HEK293 (cell line): ENCODE measurements around the gene CPN1.

Source experiments
- CTCF ChIA-PET: fragments of 350-600 bp; formaldehyde crosslinking; extraction: SDS; loops from one replicate; lab custom pipeline; 2021; ENCODE audit warnings: antibody characterized with exemption; lab: Yijun Ruan, JAX
- POLR2A ChIA-PET: fragments of 300-600 bp; formaldehyde crosslinking; extraction: SDS; loops from one replicate; lab custom pipeline; 2020; ENCODE audit warnings: antibody characterized with exemption, inconsistent platforms; lab: Yijun Ruan, JAX
- H3K27ac ChIP-seq: fragments of 200-500 bp; sonication (Bioruptor generic); 2 replicates; pipeline ENCODE4 v1.5.1; 2014; ENCODE audit warnings: low read depth, low read length, control low read depth, inconsistent platforms; ENCODE audit errors: extremely low read depth
- H3K36me3 ChIP-seq, 2 experiments: fragments of 200-500 bp in 1 of 2; sonication (Bioruptor generic) in 1 of 2; 1 replicate in 1 of 2; 2 replicates in 1 of 2; pipeline ENCODE4 v1.5.1; 2014 to 2017; ENCODE audit warnings: inconsistent platforms in 2 of 2, low read length in 2 of 2; ENCODE audit not compliant: control insufficient read depth in 2 of 2, insufficient read depth in 1 of 2
- H3K4me1 ChIP-seq: fragments of 200-500 bp; sonication (Bioruptor generic); 2 replicates; pipeline ENCODE4 v1.5.1; 2014; ENCODE audit warnings: mild to moderate bottlenecking, low read length, inconsistent platforms; ENCODE audit not compliant: control insufficient read depth, insufficient read depth
- H3K4me3 ChIP-seq: 2 replicates; pipeline ENCODE4 v1.5.1; 2011; ENCODE audit warnings: low read depth, mild to moderate bottlenecking, control low read depth, low read length, moderate library complexity
- H3K9me3 ChIP-seq: fragments of 200-500 bp; sonication (Bioruptor generic); 2 replicates; pipeline ENCODE4 v1.5.1; 2014; ENCODE audit warnings: low read depth, low read length, inconsistent platforms; ENCODE audit not compliant: control insufficient read depth, insufficient read depth
- ATF2 ChIP-seq: fragments of 450-650 bp; formaldehyde crosslinking; IDR thresholded peaks from 2 replicates; pipeline ENCODE4 v1.5.1; 2016; ENCODE audit warnings: missing biosample characterization, missing genetic modification characterization, low read depth
- CTCF ChIP-seq: fragments of 450-650 bp; formaldehyde crosslinking; IDR thresholded peaks from 2 replicates; pipeline ENCODE4 v1.5.1; 2016; ENCODE audit warnings: missing biosample characterization, missing genetic modification characterization
- GLIS1 ChIP-seq: fragments of 450-650 bp; formaldehyde crosslinking; IDR thresholded peaks from 2 replicates; pipeline ENCODE4 v1.5.1; 2016; ENCODE audit warnings: missing biosample characterization, missing genetic modification characterization
- HOXA7 ChIP-seq: sonication (generic); formaldehyde crosslinking; IDR thresholded peaks from 2 replicates; pipeline ENCODE4 v1.8.1; 2022; ENCODE audit warnings: missing genetic modification reagents, borderline replicate concordance
- HOXC10 ChIP-seq: sonication (generic); formaldehyde crosslinking; IDR thresholded peaks from 2 replicates; pipeline ENCODE4 v1.8.1; 2023; ENCODE audit warnings: mild to moderate bottlenecking, missing genetic modification reagents
- HOXD13 ChIP-seq: sonication (generic); formaldehyde crosslinking; IDR thresholded peaks from 2 replicates; pipeline ENCODE4 v1.8.0; 2022; ENCODE audit warnings: missing genetic modification reagents, borderline replicate concordance
- OVOL3 ChIP-seq: fragments of 450-650 bp; formaldehyde crosslinking; IDR thresholded peaks from 2 replicates; pipeline ENCODE4 v1.5.1; 2016; ENCODE audit warnings: missing biosample characterization, missing genetic modification characterization
- REST ChIP-seq: fragments of 450-650 bp; formaldehyde crosslinking; IDR thresholded peaks from 2 replicates; pipeline ENCODE4 v1.5.1; 2016; ENCODE audit warnings: missing biosample characterization, missing genetic modification characterization
- TRIM28 ChIP-seq: IDR thresholded peaks from 2 replicates; pipeline ENCODE4 v1.6.1; 2011; ENCODE audit warnings: low read length, control low read depth, borderline replicate concordance
- WT1 ChIP-seq: fragments of 450-650 bp; formaldehyde crosslinking; IDR thresholded peaks from 2 replicates; pipeline ENCODE4 v1.5.1; 2016; ENCODE audit warnings: missing biosample characterization, missing genetic modification characterization
- ZBTB21 ChIP-seq: fragments of 450-650 bp; formaldehyde crosslinking; IDR thresholded peaks from 2 replicates; pipeline ENCODE4 v1.5.1; 2017; ENCODE audit warnings: missing biosample characterization, missing genetic modification characterization
- ZIC2 ChIP-seq: fragments of 450-650 bp; formaldehyde crosslinking; IDR thresholded peaks from 2 replicates; pipeline ENCODE4 v1.5.1; 2016; ENCODE audit warnings: missing biosample characterization, missing genetic modification characterization
- ZNF169 ChIP-seq: fragments of 450-650 bp; formaldehyde crosslinking; IDR thresholded peaks from 2 replicates; pipeline ENCODE4 v1.5.1; 2016; ENCODE audit warnings: missing biosample characterization, missing genetic modification characterization
- ZNF324 ChIP-seq: fragments of 450-650 bp; formaldehyde crosslinking; IDR thresholded peaks from 2 replicates; pipeline ENCODE4 v1.5.1; 2016; ENCODE audit warnings: missing biosample characterization, missing genetic modification characterization
- ZNF350 ChIP-seq: fragments of 450-650 bp; formaldehyde crosslinking; IDR thresholded peaks from 2 replicates; pipeline ENCODE4 v1.5.0; 2017; ENCODE audit warnings: missing biosample characterization, mild to moderate bottlenecking, missing genetic modification characterization
- ZNF544 ChIP-seq: fragments of 450-650 bp; formaldehyde crosslinking; IDR thresholded peaks from 2 replicates; pipeline ENCODE4 v1.5.0; 2017; ENCODE audit warnings: missing biosample characterization, missing genetic modification characterization
- ZNF623 ChIP-seq: fragments of 450-650 bp; formaldehyde crosslinking; IDR thresholded peaks from 2 replicates; pipeline ENCODE4 v1.5.1; 2016; ENCODE audit warnings: missing biosample characterization, missing genetic modification characterization
- ZNF654 ChIP-seq: fragments of 450-650 bp; formaldehyde crosslinking; IDR thresholded peaks from 2 replicates; pipeline ENCODE4 v1.5.1; 2016; ENCODE audit warnings: low read depth, missing biosample characterization, missing genetic modification characterization
- ZNF658 ChIP-seq: fragments of 450-650 bp; formaldehyde crosslinking; IDR thresholded peaks from 2 replicates; pipeline ENCODE4; 2016; ENCODE audit warnings: missing biosample characterization, missing genetic modification characterization
- ZNF664 ChIP-seq: fragments of 450-650 bp; formaldehyde crosslinking; IDR thresholded peaks from 2 replicates; pipeline ENCODE4 v1.5.1; 2016; ENCODE audit warnings: missing biosample characterization, missing genetic modification characterization
- ZNF692 ChIP-seq: fragments of 450-650 bp; formaldehyde crosslinking; IDR thresholded peaks from 2 replicates; pipeline ENCODE4 v1.5.1; 2016; ENCODE audit warnings: missing biosample characterization, missing genetic modification characterization
- ZNF777 ChIP-seq: fragments of 450-650 bp; formaldehyde crosslinking; IDR thresholded peaks from 2 replicates; pipeline ENCODE4 v1.5.1; 2017; ENCODE audit warnings: missing biosample characterization, missing genetic modification characterization, borderline replicate concordance
- ZSCAN16 ChIP-seq: fragments of 450-650 bp; formaldehyde crosslinking; IDR thresholded peaks from 2 replicates; pipeline ENCODE4 v1.5.1; 2016; ENCODE audit warnings: missing biosample characterization, missing genetic modification characterization
- ZSCAN30 ChIP-seq: fragments of 450-650 bp; IDR thresholded peaks from 2 replicates; pipeline ENCODE4 v1.5.1; 2018; ENCODE audit warnings: missing biosample characterization, mild to moderate bottlenecking, missing genetic modification characterization, moderate library complexity

The CPN1 gene

GRCh38 chr10:100057948-100058347 is 23.7 kb downstream of the CPN1 start:
- ChIA-PET POLR2A (no interaction called here), CTCF (interaction anchor here (0.9 to 1.1 kb wide), 3 partner anchors 11 to 212 kb away, joined by 3 to 4 read pairs (median 4); no protein-coding TSS in a partner anchor)
- H3K4me1 ChIP-seq = no peaks in the 10 kb centered on the region
- TF ChIP-seq HOXA7 (no peak), HOXD13 (no peak), ZBTB21 (tag by site-specific recombination) (no peak), ZNF324 (tag by site-specific recombination) (no peak), WT1 (tag by site-specific recombination) (no peak), ZNF658 (no peak), OVOL3 (tag by site-specific recombination) (no peak), HOXC10 (CRISPR knock-in tag) (no peak), ZNF777 (tag by site-specific recombination) (no peak), ZNF350 (tag by site-specific recombination) (no peak), ZNF623 (tag by site-specific recombination) (no peak), ZNF544 (no peak), ZNF664 (tag by site-specific recombination) (no peak), ZSCAN16 (tag by site-specific recombination) (no peak), TRIM28 (no peak)
- TF ChIP-seq, all 188 proteins: peak for 0
- Histone ChIP-seq H3K4me3 (no peak overlapping the region), H3K9me3 (no peaks in the 10 kb centered on the region; the same call in 1 of the 2 replicates), H3K36me3 (no peaks in the 10 kb centered on the region), H3K27ac (no peak overlapping the region)

DNA sequence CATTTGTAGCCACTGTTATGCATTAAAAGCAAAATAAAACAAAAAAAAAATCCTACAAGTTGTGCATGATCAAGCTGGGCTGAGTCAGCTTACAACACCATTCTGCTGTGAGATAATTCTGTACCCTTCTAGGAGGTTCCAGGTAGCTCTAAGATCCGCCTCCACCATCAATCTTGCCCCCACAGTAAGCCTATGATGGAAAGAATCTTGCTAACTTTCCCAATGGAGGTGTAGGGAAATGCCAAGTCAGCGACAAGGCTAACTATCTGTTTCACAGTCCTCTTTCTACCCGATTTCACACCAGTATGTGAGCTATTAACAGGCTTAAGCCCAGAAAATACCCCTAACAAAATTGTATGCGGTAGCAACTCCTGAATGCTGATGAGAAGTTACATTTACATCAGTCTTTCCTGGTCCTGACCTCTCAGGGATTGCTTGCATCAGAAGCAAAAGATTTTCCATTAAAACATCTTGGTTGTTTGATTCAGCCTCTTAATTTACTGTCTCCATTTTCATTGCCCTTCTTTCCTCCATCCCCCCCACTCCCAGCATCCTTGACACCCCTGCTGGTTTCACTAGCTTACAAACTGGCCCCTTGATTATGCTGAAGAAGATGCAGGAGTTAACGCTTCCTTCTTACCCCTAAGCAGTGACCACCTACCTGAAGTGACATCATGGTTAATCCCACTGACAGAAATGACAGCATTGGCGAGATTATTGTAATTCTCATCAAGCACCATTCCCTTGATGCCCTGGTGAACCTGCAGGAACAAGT is 27.8 kb downstream of the CPN1 start:
- CTCF ChIA-PET = interaction anchor here (0.6 to 15.7 kb wide), 4 partner anchors 9 to 202 kb away, joined by 3 to 264 read pairs (median 3); no protein-coding TSS in a partner anchor
- TF ChIP-seq ZNF169 (tag by site-specific recombination) (no peak), ATF2 (tag by site-specific recombination) (peak; percentile 8; the same call in 1 of the 2 replicates), ZIC2 (tag by site-specific recombination) (peak; percentile 23; the same call in 1 of the 2 replicates)
- no peak overlapping the region for H3K27ac ChIP-seq
- no peaks in the 10 kb centered on the region for H3K36me3 ChIP-seq
- no peaks in the 10 kb centered on the region for H3K4me1 ChIP-seq
- no peaks in the 10 kb centered on the region; the same call in 1 of the 2 replicates for H3K9me3 ChIP-seq
- POLR2A ChIA-PET = no interaction called here
- H3K4me3 ChIP-seq = no peak overlapping the region

DNA sequence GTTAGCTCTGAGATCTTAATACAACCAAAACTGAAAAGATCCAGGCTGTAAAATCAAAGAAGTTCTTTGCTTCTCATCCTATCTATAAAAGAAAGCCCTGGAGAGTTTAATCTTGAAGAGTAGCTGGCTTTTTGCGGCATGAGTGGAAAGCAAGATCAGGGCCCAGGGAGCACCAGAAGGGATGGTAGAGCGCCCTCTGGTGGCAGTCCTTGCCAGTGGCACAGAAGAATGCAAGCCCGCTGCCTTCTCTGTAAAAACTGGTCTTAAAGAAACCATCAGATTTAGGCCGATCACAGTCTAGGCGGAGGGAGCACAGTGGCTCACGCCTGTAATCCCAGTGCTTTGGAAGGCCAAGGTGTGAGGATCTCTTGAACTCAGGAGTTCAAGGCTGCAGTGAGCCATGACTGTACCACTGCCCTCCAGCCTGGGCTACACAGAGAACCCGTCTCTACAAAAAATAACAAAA is 35.6 kb downstream of the CPN1 start:
- POLR2A ChIA-PET = interaction anchor here (1.0 to 1.2 kb wide), 2 partner anchors 63 to 200 kb away, joined by 3 read pairs; no protein-coding TSS in a partner anchor
- H3K27ac ChIP-seq = no peak overlapping the region
- CTCF ChIA-PET = interaction anchor here (0.5 to 15.7 kb wide), 78 partner anchors 8 to 485 kb away, joined by 3 to 264 read pairs (median 4); partner anchors contain the start of genes COX15, CUTC and DNMBP
- TF ChIP-seq CTCF (tag by site-specific recombination) (peak; percentile 78), GLIS1 (tag by site-specific recombination) (no peak), ZNF692 (tag by site-specific recombination) (0 out of 2 replicates have a peak, but pooled peaks have one; percentile 40), ZNF654 (tag by site-specific recombination) (peak; percentile 82), ZSCAN30 (tag by site-specific recombination) (0 out of 2 replicates have a peak, but pooled peaks have one; percentile 54), REST (tag by site-specific recombination) (0 out of 2 replicates have a peak, but pooled peaks have one; percentile 26)

More for the DNA sequence above, 35.6 kb downstream of the CPN1 start:
- Histone ChIP-seq H3K36me3 (no peaks in the 10 kb centered on the region), H3K4me3 (no peak overlapping the region), H3K4me1 (peaks cover 5% of the 10 kb centered on the region; the same call in 1 of the 2 replicates), H3K9me3 (no peaks in the 10 kb centered on the region)
